Fibroblast of lung (primary cell): Measurements from ENCODE around the gene JPH2. TPM values are rescaled to one million over a fixed set of nuclear protein-coding genes. Genes with fewer than 3 reads are reported as not detected.

ENCODE experiments used
- DNase-seq, 2 donors: peaks; one replicate each; pipeline versions ENCODE4 v3.0.0 to v3.0.0-alpha.2; 2010; ENCODE audit warnings: low read depth in 2 of 2
- H2AFZ ChIP-seq: 2 replicates; pipeline ENCODE4 v1.5.1; 2012; ENCODE audit warnings: low read length, control low read depth, inconsistent platforms
- H3K27ac ChIP-seq: 2 replicates; pipeline ENCODE4 v1.5.1; 2011; ENCODE audit warnings: low read length, control low read depth; ENCODE audit not compliant: insufficient read depth
- H3K27me3 ChIP-seq: 2 replicates; pipeline ENCODE4 v1.5.1; 2011; ENCODE audit warnings: mild to moderate bottlenecking, low read length; ENCODE audit not compliant: control insufficient read depth, insufficient read depth
- H3K36me3 ChIP-seq: 2 replicates; pipeline ENCODE4 v1.5.1; 2011; ENCODE audit warnings: low read length; ENCODE audit not compliant: control insufficient read depth, insufficient read depth
- H3K4me1 ChIP-seq: 2 replicates; pipeline ENCODE4 v1.5.1; 2011; ENCODE audit warnings: low read length; ENCODE audit not compliant: control insufficient read depth, insufficient read depth; ENCODE audit errors: extremely low read depth
- H3K4me2 ChIP-seq: 2 replicates; pipeline ENCODE4 v1.5.1; 2011; ENCODE audit warnings: low read length, control low read depth; ENCODE audit not compliant: insufficient read depth; ENCODE audit errors: extremely low read depth
- H3K4me3 ChIP-seq, 4 experiments: fragments of 200-600 bp in 1 of 4; sonication (generic) in 1 of 4; replicated peaks in 1 of 4; 2 replicates each; pipeline ENCODE4 v1.5.1; 2011 to 2016; ENCODE audit warnings: low read length in 4 of 4, low read depth in 3 of 4, mild to moderate bottlenecking in 3 of 4, control low read depth in 2 of 4, inconsistent platforms in 1 of 4, mixed read lengths in 1 of 4; ENCODE audit not compliant: insufficient read depth in 1 of 4; ENCODE audit errors: control extremely low read depth in 1 of 4
- H3K79me2 ChIP-seq: 2 replicates; pipeline ENCODE4 v1.5.1; 2012; ENCODE audit warnings: mild to moderate bottlenecking, low read length, inconsistent platforms; ENCODE audit not compliant: control insufficient read depth, insufficient read depth
- H3K9ac ChIP-seq: 2 replicates; pipeline ENCODE4 v1.5.1; 2011; ENCODE audit warnings: mild to moderate bottlenecking, low read length, control low read depth; ENCODE audit not compliant: insufficient read depth
- H3K9me3 ChIP-seq: 2 replicates; pipeline ENCODE4 v1.5.1; 2012; ENCODE audit warnings: low read depth, low read length; ENCODE audit not compliant: control insufficient read depth, insufficient read depth
- H4K20me1 ChIP-seq: 2 replicates; pipeline ENCODE4 v1.5.1; 2011; ENCODE audit warnings: low read length; ENCODE audit not compliant: control insufficient read depth, insufficient read depth; ENCODE audit errors: extremely low read depth
- CTCF ChIP-seq, 2 donors: IDR thresholded peaks in 1 of 2; conservative IDR thresholded peaks in 1 of 2; 1 replicate in 1 of 2; 2 replicates in 1 of 2; pipeline ENCODE4 v1.5.1; 2011 to 2012; ENCODE audit warnings: low read length in 2 of 2, control low read depth in 1 of 2, inconsistent platforms in 1 of 2, low read depth in 1 of 2, mild to moderate bottlenecking in 1 of 2
- EZH2 ChIP-seq: IDR thresholded peaks from 2 replicates; pipeline ENCODE4 v1.5.1; 2012; ENCODE audit warnings: low read length, control low read depth, mild to moderate bottlenecking; ENCODE audit errors: missing control alignments
- polyA plus RNA-seq, 2 donors: library from polyadenylated mRNA; depleted of rRNA in 1 of 2; stranded (reverse) in 1 of 2; unstranded in 1 of 2; fragments of >200 nt; gene quantifications; 2 replicates each; pipeline ENCODE4 v1.2.1, GENCODE V29; 2011 to 2012; ENCODE audit warnings: missing spikeins in 1 of 2
- total RNA-seq: library from RNA; depleted of rRNA; stranded (reverse); fragments of >200 nt; gene quantifications from 2 replicates; pipeline ENCODE4 v1.2.1, GENCODE V29; 2014

The JPH2 gene
- total and polyA plus RNA-seq, 2 donors (not counting 1 experiment from before 2014, with no cell fraction given): 0.66 to 4.9 TPM

GRCh38 chr20:44064501-44065400 lies 122.2 kb downstream of the JPH2 start:
- Histone ChIP-seq H3K4me3 (no peak overlapping the region), H3K36me3 (peaks cover 6% of the 10 kb centered on the region), H3K27ac (no peak overlapping the region), H3K9ac (no peak overlapping the region), H3K4me1 (no peaks in the 10 kb centered on the region), H2AFZ (no peak overlapping the region), H3K4me2 (no peak overlapping the region), H3K9me3 (no peaks in the 10 kb centered on the region), H3K27me3 (no peaks in the 10 kb centered on the region), H3K79me2 (no peaks in the 10 kb centered on the region), H4K20me1 (no peaks in the 10 kb centered on the region)
- TF ChIP-seq EZH2 (no peak), CTCF (conservative IDR thresholded peaks at IDR 0.05 in 1 of 2, IDR thresholded peaks at IDR 0.05 in 1 of 2; ENCODE audit: low read depth in 1 of 2, low read length in 2 of 2) (no peak)
- DNase-seq: no peak

Other genes starting within 250 kb of the JPH2 start
- gene OSER1, start 23.6 kb upstream of the JPH2 start, total RNA-seq: 63.2 and 73.2 TPM in 2 replicates
- 50.9 and 53.5 TPM in 2 replicates for gene OSER1, start 23.6 kb upstream of the JPH2 start, polyA plus RNA-seq
- gene GDAP1L1, start 60.1 kb upstream of the JPH2 start, total RNA-seq: not detected in 2 replicates
- not detected in 2 replicates for gene GDAP1L1, start 60.1 kb upstream of the JPH2 start, polyA plus RNA-seq
- 5.1 and 8.6 TPM in 2 replicates for gene FITM2, start 124.0 kb upstream of the JPH2 start, total RNA-seq
- 6.8 and 9.7 TPM in 2 replicates for gene FITM2, start 124.0 kb upstream of the JPH2 start, polyA plus RNA-seq
- gene R3HDML, start 149.9 kb upstream of the JPH2 start, total RNA-seq: not detected in 2 replicates
- not detected in 2 replicates for gene R3HDML, start 149.9 kb upstream of the JPH2 start, polyA plus RNA-seq
- gene HNF4A, start 168.5 kb upstream of the JPH2 start, total RNA-seq: not detected in 2 replicates
- gene HNF4A, start 168.5 kb upstream of the JPH2 start, polyA plus RNA-seq: not detected in 2 replicates